Measurements from ENCODE around the gene MIS18A. TPM values are rescaled to one million over a fixed set of nuclear protein-coding genes. Genes with fewer than 3 reads are reported as not detected.
"Not testable (repeated sequence)": the region's sequence is repeated elsewhere in the genome, so short reads cannot be mapped to it uniquely, and the experiment has no call there.

MIS18A gene
- total and polyA plus RNA-seq, 3 experiments from 2014 or later = 10.7 to 29.7 (median 27.6) TPM

DNA sequence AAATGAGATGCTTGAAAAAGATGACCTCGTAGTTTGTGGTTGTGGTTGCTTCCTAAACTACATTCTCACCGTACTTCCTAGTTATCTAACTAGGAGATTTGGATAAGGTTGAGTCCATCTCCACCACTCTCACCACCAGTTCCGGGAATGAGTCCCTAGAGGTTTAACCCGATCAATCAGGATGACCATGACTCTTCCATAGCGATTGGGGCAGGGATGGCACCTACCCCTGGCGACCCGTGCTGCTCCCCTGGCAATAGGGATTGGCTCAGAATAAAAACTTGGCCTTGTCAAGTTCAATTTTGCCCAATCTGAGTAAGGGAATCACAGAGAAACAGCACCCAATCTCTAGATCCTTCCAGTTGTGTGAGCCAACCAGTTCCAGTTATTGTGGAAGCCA, 2.7 kb upstream of the MIS18A start:
- peaks cover 0 to 6% (median 4%) of the 10 kb centered on the region in 3 donors for H3K36me3 Mint-ChIP-seq
- no peak overlapping the region for H3K27ac Mint-ChIP-seq
- ChIA-PET CTCF (no interaction called here), POLR2A (no interaction called here)
- no peaks in the 10 kb centered on the region for H3K9me3 ChIP-seq (ENCODE audit: low read length)
- H3K36me3 ChIP-seq (ENCODE audit: insufficient read depth, low read length) = no peaks in the 10 kb centered on the region
- peaks cover 0 to 11% of the 10 kb centered on the region in 2 donors for H3K27me3 Mint-ChIP-seq
- H3K9me3 Mint-ChIP-seq = no peaks in the 10 kb centered on the region
- H3K27ac ChIP-seq (ENCODE audit: low read depth, low read length) = no peak overlapping the region
- H3K4me1 Mint-ChIP-seq = peaks cover 21 to 29% (median 28%) of the 10 kb centered on the region in 3 donors
- H3K4me1 ChIP-seq (ENCODE audit: insufficient read depth, low read length) = peaks cover 18% of the 10 kb centered on the region
- H3K4me3 Mint-ChIP-seq = peak overlapping the region in 1 of 7 donors; percentile 50
- H3K4me3 ChIP-seq (ENCODE audit: low read length) = no peak overlapping the region
- no peaks in the 10 kb centered on the region for H3K27me3 ChIP-seq (ENCODE audit: insufficient read depth, low read length, poor library complexity, severe bottlenecking)
- DNase-seq = no peak

DNA sequence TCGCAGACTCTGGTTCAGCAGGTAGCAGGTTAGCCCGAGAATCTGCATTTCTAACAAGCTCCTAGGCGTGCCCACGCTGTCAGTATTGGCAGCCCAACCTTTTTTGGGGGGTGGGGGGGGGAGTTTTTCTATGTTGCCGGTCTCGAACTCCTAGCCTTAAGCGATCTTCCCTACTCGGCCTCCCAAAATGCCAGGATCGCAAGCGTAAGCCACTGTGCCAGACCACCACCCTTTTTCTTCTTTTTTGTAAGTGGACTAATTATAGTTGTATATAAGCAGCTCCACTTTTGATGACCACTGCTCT, 480 bp upstream of the MIS18A start:
- H3K4me3 Mint-ChIP-seq = peak overlapping the region; percentile 98 to 100 (median 99)
- peak overlapping the region; percentile 93 to 98 (median 96) for H3K27ac Mint-ChIP-seq
- Histone ChIP-seq H3K36me3 (ENCODE audit: insufficient read depth, low read length) (no peaks in the 10 kb centered on the region), H3K27ac (ENCODE audit: low read depth, low read length) (peak overlapping the region; percentile 65), H3K4me1 (ENCODE audit: insufficient read depth, low read length) (peaks cover 18% of the 10 kb centered on the region), H3K4me3 (ENCODE audit: low read length) (peak overlapping the region; percentile 69), H3K27me3 (ENCODE audit: insufficient read depth, low read length, poor library complexity, severe bottlenecking) (no peaks in the 10 kb centered on the region), H3K9me3 (ENCODE audit: low read length) (no peaks in the 10 kb centered on the region)
- ChIA-PET POLR2A (interaction anchor here (1.4 to 1.5 kb wide), 2 partner anchors 333 to 492 kb away, joined by 3 read pairs; partner anchors contain the start of genes CFAP298 and PAXBP1), CTCF (interaction anchor here (1.1 to 1.2 kb wide), 2 partner anchors 12 to 290 kb away, joined by 3 read pairs; no protein-coding TSS in a partner anchor)
- peaks cover 0 to 13% (median 8%) of the 10 kb centered on the region in 3 donors for H3K36me3 Mint-ChIP-seq
- H3K4me1 Mint-ChIP-seq = peaks cover 24 to 29% (median 28%) of the 10 kb centered on the region in 3 donors
- peaks cover 0 to 7% of the 10 kb centered on the region in 2 donors for H3K27me3 Mint-ChIP-seq
- H3K9me3 Mint-ChIP-seq = no peaks in the 10 kb centered on the region
- DNase-seq = no peak

DNA sequence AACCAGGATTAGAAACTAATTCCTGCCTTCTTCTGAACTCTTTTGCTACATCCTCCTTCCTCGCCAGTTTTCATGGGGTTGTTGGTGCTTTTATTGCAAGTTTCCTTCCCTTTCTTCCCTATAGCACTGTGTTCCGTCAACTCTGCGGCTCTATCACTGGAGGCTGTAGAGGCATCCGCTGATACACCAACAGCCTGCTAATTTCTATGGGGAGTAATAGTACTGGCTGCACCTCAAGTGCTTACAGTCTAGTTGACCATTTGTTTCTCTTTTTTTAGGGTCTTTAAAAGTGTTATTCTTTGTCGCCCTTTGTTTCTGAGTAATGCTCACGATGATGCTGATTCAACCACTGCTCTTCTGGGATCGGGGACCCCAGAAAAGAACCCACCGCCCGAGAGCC, 746 bp downstream of the MIS18A start:
- Mint-ChIP-seq H3K27me3 (peaks cover 0 to 7% of the 10 kb centered on the region in 2 donors), H3K9me3 (no peaks in the 10 kb centered on the region), H3K27ac (peak overlapping the region; percentile 21 to 97 (median 73)), H3K4me1 (peaks cover 24 to 29% (median 28%) of the 10 kb centered on the region in 3 donors), H3K4me3 (peak overlapping the region; percentile 98 to 100 (median 99)), H3K36me3 (peaks cover 0 to 21% (median 5%) of the 10 kb centered on the region in 3 donors)
- H3K27ac ChIP-seq (ENCODE audit: low read depth, low read length) = peak overlapping the region; percentile 65
- H3K9me3 ChIP-seq (ENCODE audit: low read length) = no peaks in the 10 kb centered on the region
- H3K36me3 ChIP-seq (ENCODE audit: insufficient read depth, low read length) = no peaks in the 10 kb centered on the region
- ChIA-PET POLR2A (interaction anchor here (1.4 to 1.5 kb wide), 2 partner anchors 334 to 493 kb away, joined by 3 read pairs; partner anchors contain the start of genes CFAP298 and PAXBP1), CTCF (interaction anchor here (1.1 to 1.2 kb wide), 3 partner anchors 8 to 291 kb away, joined by 3 to 4 read pairs (median 3); no protein-coding TSS in a partner anchor)
- DNase-seq = no peak
- no peaks in the 10 kb centered on the region for H3K27me3 ChIP-seq (ENCODE audit: insufficient read depth, low read length, poor library complexity, severe bottlenecking)
- H3K4me1 ChIP-seq (ENCODE audit: insufficient read depth, low read length) = peaks cover 18% of the 10 kb centered on the region
- peak overlapping the region; percentile 69 for H3K4me3 ChIP-seq (ENCODE audit: low read length)

DNA sequence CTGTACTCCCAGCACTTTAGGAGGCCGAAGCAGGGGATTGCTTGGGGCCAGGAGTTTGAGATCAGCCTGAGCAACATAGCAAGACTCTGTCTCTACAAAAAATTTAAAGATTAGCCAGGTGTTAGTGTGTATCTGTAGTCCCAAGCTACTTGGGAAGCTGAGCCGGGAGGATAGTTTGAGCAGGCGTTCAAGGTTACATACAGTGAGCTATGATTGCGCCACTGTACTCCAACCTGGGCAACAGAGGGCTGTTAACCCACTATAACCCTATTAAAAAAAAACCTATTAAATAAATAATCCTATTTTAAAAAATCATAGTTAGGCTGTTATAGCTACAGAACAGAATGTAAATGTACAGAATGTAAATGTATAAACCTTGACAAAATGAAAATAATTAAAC, 2.2 kb downstream of the MIS18A start:
- no peak for DNase-seq
- Mint-ChIP-seq H3K27ac (peak overlapping the region in 1 of 8 donors; percentile 25), H3K36me3 (peaks cover 0 to 33% (median 6%) of the 10 kb centered on the region in 3 donors), H3K9me3 (no peaks in the 10 kb centered on the region), H3K4me1 (peaks cover 24 to 29% (median 28%) of the 10 kb centered on the region in 3 donors), H3K4me3 (peak overlapping the region in 5 of 7 donors; percentile 41 to 73 (median 48)), H3K27me3 (peaks cover 0 to 7% of the 10 kb centered on the region in 2 donors)
- Histone ChIP-seq H3K27ac (ENCODE audit: low read depth, low read length) (no peak overlapping the region), H3K36me3 (ENCODE audit: insufficient read depth, low read length) (no peaks in the 10 kb centered on the region), H3K9me3 (ENCODE audit: low read length) (no peaks in the 10 kb centered on the region), H3K27me3 (ENCODE audit: insufficient read depth, low read length, poor library complexity, severe bottlenecking) (no peaks in the 10 kb centered on the region), H3K4me1 (ENCODE audit: insufficient read depth, low read length) (peaks cover 18% of the 10 kb centered on the region), H3K4me3 (ENCODE audit: low read length) (no peak overlapping the region)
- POLR2A ChIA-PET = no interaction called here
- CTCF ChIA-PET = no interaction called here

DNA sequence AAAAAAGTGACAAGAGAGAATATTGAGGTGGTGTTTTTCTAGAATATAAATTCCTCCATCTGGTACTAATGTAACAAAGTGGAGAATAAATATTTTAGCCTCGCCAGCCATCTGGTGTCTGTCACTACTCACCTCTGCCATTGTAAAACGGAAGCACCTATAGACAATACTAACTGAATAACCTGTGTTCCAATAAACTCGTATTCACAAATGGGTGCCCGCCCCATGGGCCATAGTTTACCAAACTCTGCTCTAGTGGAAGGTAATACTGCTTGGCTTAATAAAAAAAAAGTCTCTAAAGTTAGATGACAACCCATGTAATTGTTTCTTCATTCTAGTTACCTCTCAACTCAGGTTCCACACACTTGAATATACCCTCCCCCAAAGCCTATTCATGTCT, 8.1 kb downstream of the MIS18A start:
- peak overlapping the region in 1 of 8 donors; percentile 30 for H3K27ac Mint-ChIP-seq

DNA sequence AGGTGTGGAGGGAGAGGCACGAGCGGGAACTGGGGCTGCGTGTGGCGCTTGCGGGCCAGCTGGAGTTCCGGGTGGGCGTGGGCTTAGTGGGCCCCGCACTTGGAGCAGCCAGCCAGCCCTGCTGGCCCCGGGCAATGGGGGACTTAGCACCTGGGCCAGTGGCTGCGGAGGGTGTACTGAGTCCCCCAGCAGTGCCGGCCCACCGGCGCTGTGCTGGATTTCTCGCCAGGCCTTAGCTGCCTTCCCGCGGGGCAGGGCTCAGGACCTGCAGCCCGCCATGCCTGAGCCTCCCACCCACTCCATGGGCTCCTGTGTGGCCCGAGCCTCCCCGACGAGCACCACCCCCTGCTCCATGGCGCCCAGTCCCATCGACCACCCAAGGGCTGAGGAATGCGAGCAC, 13.5 kb downstream of the MIS18A start:
- H3K9me3 ChIP-seq (ENCODE audit: low read length); H3K27me3 Mint-ChIP-seq; H3K36me3 ChIP-seq (ENCODE audit: insufficient read depth, low read length); H3K4me3 Mint-ChIP-seq; H3K4me1 ChIP-seq (ENCODE audit: insufficient read depth, low read length); CTCF ChIA-PET; H3K27ac ChIP-seq (ENCODE audit: low read depth, low read length); H3K4me3 ChIP-seq (ENCODE audit: low read length); H3K9me3 Mint-ChIP-seq; H3K27me3 ChIP-seq (ENCODE audit: insufficient read depth, low read length, poor library complexity, severe bottlenecking); POLR2A ChIA-PET; H3K4me1 Mint-ChIP-seq; DNase-seq: not testable (repeated sequence)
- Mint-ChIP-seq H3K27ac (peak overlapping the region in 1 of 8 donors; percentile 46), H3K36me3 (peaks cover 3 to 41% (median 5%) of the 10 kb centered on the region in 3 donors)

More for the DNA sequence above, 8.1 kb downstream of the MIS18A start:
- Mint-ChIP-seq H3K36me3 (peaks cover 3 to 77% (median 8%) of the 10 kb centered on the region in 3 donors), H3K27me3 (no peaks in the 10 kb centered on the region), H3K9me3 (no peaks in the 10 kb centered on the region), H3K4me3 (no peak overlapping the region), H3K4me1 (peaks cover 0 to 3% (median 0%) of the 10 kb centered on the region in 3 donors)
- no peak overlapping the region for H3K27ac ChIP-seq (ENCODE audit: low read depth, low read length)
- ChIA-PET CTCF (no interaction called here), POLR2A (no interaction called here)
- H3K36me3 ChIP-seq (ENCODE audit: insufficient read depth, low read length) = peaks cover 3% of the 10 kb centered on the region
- no peaks in the 10 kb centered on the region for H3K4me1 ChIP-seq (ENCODE audit: insufficient read depth, low read length)
- no peaks in the 10 kb centered on the region for H3K9me3 ChIP-seq (ENCODE audit: low read length)
- H3K4me3 ChIP-seq (ENCODE audit: low read length) = no peak overlapping the region
- DNase-seq = no peak
- H3K27me3 ChIP-seq (ENCODE audit: insufficient read depth, low read length, poor library complexity, severe bottlenecking) = no peaks in the 10 kb centered on the region

GRCh38 chr21:32261929-32262328, 16.9 kb downstream of the MIS18A start:
- peaks cover under 1% of the 10 kb centered on the region for H3K36me3 ChIP-seq (ENCODE audit: insufficient read depth, low read length)
- POLR2A ChIA-PET = no interaction called here
- H3K27me3 Mint-ChIP-seq = peaks cover 0 to 9% of the 10 kb centered on the region in 2 donors
- no peaks in the 10 kb centered on the region for H3K27me3 ChIP-seq (ENCODE audit: insufficient read depth, low read length, poor library complexity, severe bottlenecking)
- H3K4me1 ChIP-seq (ENCODE audit: insufficient read depth, low read length) = no peaks in the 10 kb centered on the region
- no peak overlapping the region for H3K4me3 Mint-ChIP-seq
- no peak for DNase-seq
- H3K27ac Mint-ChIP-seq = no peak overlapping the region
- CTCF ChIA-PET = no interaction called here
- H3K9me3 Mint-ChIP-seq = no peaks in the 10 kb centered on the region
- peaks cover 2 to 4% (median 3%) of the 10 kb centered on the region in 3 donors for H3K4me1 Mint-ChIP-seq
- H3K4me3 ChIP-seq (ENCODE audit: low read length) = no peak overlapping the region
- no peak overlapping the region for H3K27ac ChIP-seq (ENCODE audit: low read depth, low read length)
- no peaks in the 10 kb centered on the region for H3K9me3 ChIP-seq (ENCODE audit: low read length)
- peaks cover 0 to 11% (median 2%) of the 10 kb centered on the region in 3 donors for H3K36me3 Mint-ChIP-seq

DNA sequence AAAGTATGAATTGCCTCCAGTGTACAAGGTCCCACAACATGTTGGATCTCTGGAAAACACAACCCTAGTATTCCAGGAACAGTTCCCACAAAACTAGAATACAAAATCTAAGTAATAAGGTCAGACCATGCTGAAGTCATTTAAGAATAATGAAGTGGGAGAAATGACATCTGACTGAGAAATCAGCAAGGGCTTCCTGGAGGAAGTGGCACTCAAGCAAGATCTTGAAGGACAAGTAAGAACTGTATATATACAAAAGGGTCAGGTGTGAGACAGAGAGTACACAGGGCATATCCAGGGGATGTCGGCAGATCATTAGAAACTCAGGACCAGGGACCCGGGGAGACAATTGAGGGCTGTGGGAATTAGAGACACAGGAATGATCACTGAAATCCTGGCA, 18.7 kb downstream of the MIS18A start:
- Mint-ChIP-seq H3K9me3 (no peaks in the 10 kb centered on the region), H3K4me1 (peaks cover 2 to 4% (median 3%) of the 10 kb centered on the region in 3 donors), H3K36me3 (no peaks in the 10 kb centered on the region), H3K27ac (no peak overlapping the region), H3K4me3 (no peak overlapping the region), H3K27me3 (peaks cover 0 to 22% of the 10 kb centered on the region in 2 donors)
- Histone ChIP-seq H3K4me3 (ENCODE audit: low read length) (no peak overlapping the region), H3K36me3 (ENCODE audit: insufficient read depth, low read length) (no peaks in the 10 kb centered on the region), H3K27me3 (ENCODE audit: insufficient read depth, low read length, poor library complexity, severe bottlenecking) (no peaks in the 10 kb centered on the region), H3K27ac (ENCODE audit: low read depth, low read length) (no peak overlapping the region), H3K4me1 (ENCODE audit: insufficient read depth, low read length) (no peaks in the 10 kb centered on the region), H3K9me3 (ENCODE audit: low read length) (no peaks in the 10 kb centered on the region)
- ChIA-PET CTCF (no interaction called here), POLR2A (no interaction called here)
- no peak for DNase-seq

All from CD8-positive, alpha-beta memory T cell (primary cell).